AG04450 (cell line): Measurements from ENCODE around the gene LEP. TPM values are rescaled to one million over a fixed set of nuclear protein-coding genes. Genes with fewer than 3 reads are reported as not detected.

Source experiments
- CTCF ChIA-PET: fragments of 300-600, 350-600 bp; formaldehyde crosslinking; extraction: SDS; loops from one replicate; lab custom pipeline; 2022; ENCODE audit warnings: antibody characterized with exemption, inconsistent platforms; lab: Charles Lee
- POLR2A ChIA-PET: fragments of 350-600 bp; formaldehyde crosslinking; extraction: SDS; loops from one replicate; lab custom pipeline; 2021; ENCODE audit warnings: antibody characterized with exemption, inconsistent platforms; lab: Yijun Ruan, JAX
- DNase-seq: peaks from one replicate; pipeline ENCODE4 v3.0.0-alpha.2; 2011; ENCODE audit warnings: low read depth, low spot score
- H3K27ac ChIP-seq: one replicate; pipeline ENCODE4 v1.5.1; 2012; ENCODE audit warnings: low read depth, low read length, control low read depth
- H3K27me3 ChIP-seq: one replicate; pipeline ENCODE4 v1.6.0; 2012; ENCODE audit warnings: low read length; ENCODE audit not compliant: control insufficient read depth, insufficient read depth
- H3K4me3 ChIP-seq: 2 replicates; pipeline ENCODE4 v1.5.1; 2011; ENCODE audit warnings: mild to moderate bottlenecking, low read depth, low read length, control low read depth
- H3K9me3 ChIP-seq: 2 replicates; pipeline ENCODE4 v1.5.1; 2012; ENCODE audit warnings: low read length; ENCODE audit not compliant: control insufficient read depth, insufficient read depth
- CTCF ChIP-seq: IDR thresholded peaks from 2 replicates; pipeline ENCODE4 v1.5.1; 2011; ENCODE audit warnings: low read depth, low read length, control low read depth, inconsistent platforms
- polyA plus RNA-seq: library from polyadenylated mRNA; depleted of rRNA; stranded (reverse); fragments of >200 nt; gene quantifications from 2 replicates; pipeline ENCODE4 v1.2.3, GENCODE V29; 2011

LEP gene
- polyA plus RNA-seq, 1 experiment = not detected

GRCh38 chr7:128299109-128299607 is 58.1 kb downstream of the LEP start:
- DNase-seq = no peak
- CTCF ChIA-PET = no interaction called here
- Histone ChIP-seq H3K4me3 (no peak overlapping the region), H3K9me3 (no peaks in the 10 kb centered on the region), H3K27ac (no peak overlapping the region), H3K27me3 (no peaks in the 10 kb centered on the region)
- POLR2A ChIA-PET = no interaction called here
- TF ChIP-seq CTCF = no peak

GRCh38 chr7:128302139-128302538 is 61.1 kb downstream of the LEP start:
- no peak for DNase-seq
- ChIA-PET POLR2A (no interaction called here), CTCF (no interaction called here)
- Histone ChIP-seq H3K27ac (no peak overlapping the region), H3K9me3 (no peaks in the 10 kb centered on the region), H3K27me3 (no peaks in the 10 kb centered on the region), H3K4me3 (no peak overlapping the region)
- no peak for TF ChIP-seq CTCF

- Histone ChIP-seq H3K4me3 (no peak overlapping the region), H3K9me3 (no peaks in the 10 kb centered on the region), H3K27ac (no peak overlapping the region), H3K27me3 (no peaks in the 10 kb centered on the region)
- CTCF ChIA-PET = no interaction called here
- DNase-seq = no peak
- POLR2A ChIA-PET = no interaction called here
- no peak for TF ChIP-seq CTCF
Measured at GRCh38 chr7:128303133-128303532, 62.1 kb downstream of the LEP start.

GRCh38 chr7:128303643-128304042 is 62.6 kb downstream of the LEP start:
- H3K27me3 ChIP-seq = no peaks in the 10 kb centered on the region
- ChIA-PET CTCF (no interaction called here), POLR2A (no interaction called here)
- H3K27ac ChIP-seq = no peak overlapping the region
- H3K4me3 ChIP-seq = no peak overlapping the region
- TF ChIP-seq CTCF = no peak
- no peaks in the 10 kb centered on the region for H3K9me3 ChIP-seq
- no peak for DNase-seq

DNA sequence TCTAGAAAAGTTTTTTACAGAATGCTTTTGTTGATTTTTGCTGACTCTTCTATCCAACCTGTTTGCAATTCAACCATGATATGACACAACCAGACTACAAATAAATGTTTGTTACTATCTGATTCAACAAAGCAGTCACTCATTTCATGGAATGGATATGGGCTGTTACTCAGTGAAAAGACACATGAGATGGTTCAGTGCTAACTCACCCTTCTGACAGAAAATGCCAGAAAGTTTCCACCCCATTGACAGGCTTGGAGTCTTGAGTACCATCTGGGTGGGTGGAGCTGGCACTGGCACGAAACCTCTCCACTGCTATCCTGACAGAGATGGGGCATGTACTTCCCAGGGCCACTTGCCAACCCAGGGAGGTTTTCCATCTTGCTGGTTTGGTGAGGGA is 63.1 kb downstream of the LEP start:
- Histone ChIP-seq H3K4me3 (no peak overlapping the region), H3K27me3 (no peaks in the 10 kb centered on the region), H3K27ac (no peak overlapping the region), H3K9me3 (no peaks in the 10 kb centered on the region)
- TF ChIP-seq CTCF = no peak
- POLR2A ChIA-PET = no interaction called here
- CTCF ChIA-PET = no interaction called here
- no peak for DNase-seq
